GM12878 (cell line): ENCODE data around the gene YES1. TPM values are rescaled to one million over a fixed set of nuclear protein-coding genes. Genes with fewer than 3 reads are reported as not detected.

ENCODE experiments used
- ATAC-seq: fragments of 200-7000 bp; cut with Tn5 transposase; 3 replicates; pipeline ENCODE4 v1.9.1; 2020; ENCODE audit warnings: mild to moderate bottlenecking, moderate library complexity
- BruUV-seq: library from RNA; stranded (reverse); fragments of 400-500 nt; replicated peaks from 2 replicates; lab custom pipeline; 2021; lab: Mats Ljungman, UMichigan
- CTCF ChIA-PET: fragments of 300-600 bp; sonication (Branson Sonifier 250); formaldehyde crosslinking; extraction: SDS; loops from one replicate; lab custom pipeline; 2021; ENCODE audit warnings: inconsistent platforms; lab: Yijun Ruan, JAX
- POLR2A ChIA-PET: fragments of 350-600 bp; formaldehyde crosslinking; extraction: SDS; loops from one replicate; lab custom pipeline; 2021; ENCODE audit warnings: inconsistent platforms; lab: Charles Lee
- RAD21 ChIA-PET: fragments of 300-600 bp; sonication (Branson Sonifier 250); formaldehyde crosslinking; loops from one replicate; lab custom pipeline; 2023; ENCODE audit warnings: antibody characterized with exemption; ENCODE audit not compliant: unreplicated experiment; lab: Charles Lee
- SMC1A ChIA-PET: fragments of 300-600 bp; sonication (Branson Sonifier 250); formaldehyde crosslinking; loops from one replicate; lab custom pipeline; 2023; ENCODE audit not compliant: unreplicated experiment, uncharacterized antibody; lab: Charles Lee
- DNase-seq: peaks from one replicate; pipeline ENCODE4 v3.0.0-alpha.2; 2011; ENCODE audit warnings: low read depth, low spot score
- FAIRE-seq: peaks from 3 replicates; lab custom pipeline; 2011; peaks lifted over from hg19 to GRCh38; lab: Jason Lieb, UNC
- H2AFZ ChIP-seq: 2 replicates; pipeline ENCODE4 v1.6.0; 2011; ENCODE audit warnings: low read depth, low read length, control low read depth; ENCODE audit not compliant: control insufficient read depth
- H3K27ac ChIP-seq: 2 replicates; pipeline ENCODE4 v1.5.1; 2011; ENCODE audit warnings: control low read depth; ENCODE audit not compliant: control insufficient read depth, insufficient read depth
- H3K27me3 ChIP-seq, 2 experiments: replicated peaks in 1 of 2; 2 replicates each; pipeline versions ENCODE4 v1.6.0 to v1.6.1; 2011; ENCODE audit warnings: low read length in 1 of 2; ENCODE audit not compliant: control insufficient read depth in 2 of 2, insufficient read depth in 2 of 2
- H3K36me3 ChIP-seq, 2 experiments: 2 replicates each; pipeline ENCODE4 v1.5.1; 2011; ENCODE audit warnings: low read length in 1 of 2; ENCODE audit not compliant: control insufficient read depth in 2 of 2, insufficient read depth in 2 of 2
- H3K4me1 ChIP-seq: 2 replicates; pipeline ENCODE4 v1.6.1; 2011; ENCODE audit warnings: mild to moderate bottlenecking, low read length, moderate library complexity, mixed read lengths; ENCODE audit not compliant: control insufficient read depth, insufficient read depth
- H3K4me2 ChIP-seq: 2 replicates; pipeline ENCODE4 v1.6.0; 2011; ENCODE audit warnings: control low read depth; ENCODE audit not compliant: control insufficient read depth, insufficient read depth
- H3K4me3 ChIP-seq: fragments of 200-600 bp; sonication (generic); 2 replicates; pipeline ENCODE4 v1.5.1; 2016
- H3K79me2 ChIP-seq: 2 replicates; pipeline ENCODE4 v1.6.0; 2011; ENCODE audit warnings: low read length; ENCODE audit not compliant: control insufficient read depth, insufficient read depth
- H3K9ac ChIP-seq: 2 replicates; pipeline ENCODE4 v1.8.0; 2011; ENCODE audit warnings: low read length, control low read depth, mixed read lengths; ENCODE audit not compliant: control insufficient read depth, insufficient read depth
- H3K9me3 ChIP-seq: replicated peaks from 3 replicates; pipeline ENCODE4 v1.5.1; 2011; ENCODE audit warnings: mild to moderate bottlenecking, low read length; ENCODE audit not compliant: control insufficient read depth, insufficient read depth
- H4K20me1 ChIP-seq: 2 replicates; pipeline ENCODE4 v1.6.0; 2011; ENCODE audit not compliant: control insufficient read depth, insufficient read depth
- ATF2 ChIP-seq: IDR thresholded peaks from 2 replicates; pipeline ENCODE4 v1.6.1; 2012; ENCODE audit warnings: low read length, inconsistent platforms
- CHD2 ChIP-seq: IDR thresholded peaks from 2 replicates; pipeline ENCODE4 v1.6.1; 2011; ENCODE audit warnings: low read depth, low read length, improper control_type of control experiment, borderline replicate concordance
- ETV6 ChIP-seq, 2 experiments: fragments of 450-650 bp in 1 of 2; IDR thresholded peaks in 1 of 2; conservative IDR thresholded peaks in 1 of 2; 2 replicates each; pipeline ENCODE4 v1.6.1; 2014; ENCODE audit warnings: antibody characterized with exemption in 1 of 2, borderline replicate concordance in 1 of 2, low read depth in 1 of 2, mild to moderate bottlenecking in 1 of 2, moderate library complexity in 1 of 2
- GATAD2B ChIP-seq: fragments of 450-650 bp; conservative IDR thresholded peaks from 2 replicates; pipeline ENCODE4 v1.6.1; 2017; ENCODE audit warnings: low read depth, mild to moderate bottlenecking, moderate library complexity
- NFYB ChIP-seq: IDR thresholded peaks from 2 replicates; pipeline ENCODE4 v1.6.1; 2011; ENCODE audit warnings: low read depth, mild to moderate bottlenecking, low read length, improper control_type of control experiment, moderate library complexity; ENCODE audit not compliant: insufficient read depth
- NR2C1 ChIP-seq: fragments of 450-650 bp; IDR thresholded peaks from 2 replicates; pipeline ENCODE4 v1.6.1; 2017; ENCODE audit warnings: antibody characterized with exemption, mild to moderate bottlenecking, moderate library complexity
- POLR2AphosphoS2 ChIP-seq: IDR thresholded peaks from 2 replicates; pipeline ENCODE4 v1.6.1; 2011; ENCODE audit warnings: low read depth, mild to moderate bottlenecking, low read length, improper control_type of control experiment, moderate library complexity
- RELB ChIP-seq: fragments of 450-650 bp; IDR thresholded peaks from 2 replicates; pipeline ENCODE4 v1.6.1; 2017; ENCODE audit warnings: low read depth, mild to moderate bottlenecking, moderate library complexity
- RFX5 ChIP-seq: IDR thresholded peaks from 2 replicates; pipeline ENCODE4 v1.6.1; 2011; ENCODE audit warnings: low read depth, low read length, improper control_type of control experiment
- SPI1 ChIP-seq: IDR thresholded peaks from 2 replicates; pipeline ENCODE4 v1.6.1; 2011; ENCODE audit warnings: low read depth, mild to moderate bottlenecking, low read length, moderate library complexity, borderline replicate concordance; ENCODE audit not compliant: insufficient read depth
- USF2 ChIP-seq: IDR thresholded peaks from 2 replicates; pipeline ENCODE4 v1.6.1; 2011; ENCODE audit warnings: low read depth, low read length, improper control_type of control experiment, borderline replicate concordance
- WGBS: methylation state at CpG from one replicate; pipeline ENCODE4 v1.1.6; 2016; ENCODE audit warnings: low lambda C conversion rate; ENCODE audit not compliant: insufficient replicate concordance, insufficient coverage; ENCODE audit errors: missing lambda C conversion rate; 5-methylcytosine and 5-hydroxymethylcytosine counted together
- in situ Hi-C: fragments of 300-500 bp; cut with MboI; formaldehyde crosslinking; loops from 9 replicates; pipeline ENCODE4 v1.14.3; 2018; ENCODE audit warnings: mixed read lengths
- intact Hi-C: fragments of 100-400 bp; cut with micrococcal nuclease; formaldehyde crosslinking; loops from one replicate; pipeline ENCODE4 v1.14.2; 2022; ENCODE audit not compliant: unreplicated experiment
- polyA plus RNA-seq, 11 experiments: library from polyadenylated mRNA; depleted of rRNA in 4 of 11; unstranded in 6 of 11; stranded (reverse) in 5 of 11; fragments of >200 nt; fragmentation: Nextera tagmentation in 4 of 11; fragmentation: Illumina TruSeq in 1 of 11; extraction: Ambion mirVana in 4 of 11; extraction: Trizol in 1 of 11; gene quantifications; 1 replicate in 1 of 11; 2 replicates in 10 of 11; pipeline versions ENCODE4 v1.2.1 to v1.2.3, GENCODE V29; 2011 to 2016; ENCODE audit warnings: inconsistent platforms in 2 of 11, missing spikeins in 2 of 11, low read depth in 1 of 11
- total RNA-seq, 4 experiments: library from RNA; depleted of rRNA in 3 of 4; stranded (reverse); fragments of >200 nt in 3 of 4; fragmentation: Illumina TruSeq in 1 of 4; extraction: Trizol in 1 of 4; gene quantifications; 2 replicates each; pipeline versions ENCODE4 v1.2.1 to v1.2.3, GENCODE V29; 2013 to 2021

YES1 gene
- total and polyA plus RNA-seq, 10 of the 15 experiments (the other 5 are each of a cell fraction or from before 2014, with no cell fraction given) = 2.3 to 7.9 (median 5.8) TPM

- H3K9me3 ChIP-seq = no peaks in the 10 kb centered on the region
- H3K9ac ChIP-seq = no peak overlapping the region
- no peak overlapping the region for H3K4me2 ChIP-seq
- no peak overlapping the region for H3K27ac ChIP-seq
- H3K4me3 ChIP-seq = no peak overlapping the region
- FAIRE-seq = no peak
- POLR2A ChIA-PET = interaction anchor here (0.6 kb wide), 1 partner anchor 529 kb away, joined by 3 read pairs; no protein-coding TSS in a partner anchor
- intact Hi-C loops = no loop called here
- no peaks in the 10 kb centered on the region for H3K27me3 ChIP-seq
- TF ChIP-seq RELB (no peak), RFX5 (no peak), POLR2AphosphoS2 (no peak), NFYB (no peak), NR2C1 (no peak), GATAD2B (no peak), CHD2 (no peak), ETV6 (conservative IDR thresholded peaks at IDR 0.05 in 1 of 2, IDR thresholded peaks at IDR 0.05 in 1 of 2; ENCODE audit: borderline replicate concordance in 1 of 2, low read depth in 1 of 2) (no peak), SPI1 (no peak), ATF2 (no peak), USF2 (no peak)
- in situ Hi-C loops = no loop called here
- no peaks in the 10 kb centered on the region for H3K36me3 ChIP-seq
- H2AFZ ChIP-seq = no peak overlapping the region
- H4K20me1 ChIP-seq = no peaks in the 10 kb centered on the region
- H3K4me1 ChIP-seq = no peaks in the 10 kb centered on the region
- CTCF ChIA-PET = interaction anchor here (4.1 kb wide), 1 partner anchor 18 kb away, joined by 21 read pairs; no protein-coding TSS in a partner anchor
- no peak for ATAC-seq
- H3K79me2 ChIP-seq = no peaks in the 10 kb centered on the region
- DNase-seq = no peak
- SMC1A ChIA-PET = interaction anchor here (0.7 kb wide), 1 partner anchor 10 kb away, joined by 4 read pairs; no protein-coding TSS in a partner anchor
- RAD21 ChIA-PET = interaction anchor here (1.4 kb wide), 1 partner anchor 10 kb away, joined by 4 read pairs; no protein-coding TSS in a partner anchor
- no TSS peak for BruUV-seq
- 6% methylated on average over 4 of the region's 4 CpGs for WGBS
Measured at GRCh38 chr18:849021-849420, 37.0 kb upstream of the YES1 start.
